ENCODE results near the gene TYROBP.

DNA sequence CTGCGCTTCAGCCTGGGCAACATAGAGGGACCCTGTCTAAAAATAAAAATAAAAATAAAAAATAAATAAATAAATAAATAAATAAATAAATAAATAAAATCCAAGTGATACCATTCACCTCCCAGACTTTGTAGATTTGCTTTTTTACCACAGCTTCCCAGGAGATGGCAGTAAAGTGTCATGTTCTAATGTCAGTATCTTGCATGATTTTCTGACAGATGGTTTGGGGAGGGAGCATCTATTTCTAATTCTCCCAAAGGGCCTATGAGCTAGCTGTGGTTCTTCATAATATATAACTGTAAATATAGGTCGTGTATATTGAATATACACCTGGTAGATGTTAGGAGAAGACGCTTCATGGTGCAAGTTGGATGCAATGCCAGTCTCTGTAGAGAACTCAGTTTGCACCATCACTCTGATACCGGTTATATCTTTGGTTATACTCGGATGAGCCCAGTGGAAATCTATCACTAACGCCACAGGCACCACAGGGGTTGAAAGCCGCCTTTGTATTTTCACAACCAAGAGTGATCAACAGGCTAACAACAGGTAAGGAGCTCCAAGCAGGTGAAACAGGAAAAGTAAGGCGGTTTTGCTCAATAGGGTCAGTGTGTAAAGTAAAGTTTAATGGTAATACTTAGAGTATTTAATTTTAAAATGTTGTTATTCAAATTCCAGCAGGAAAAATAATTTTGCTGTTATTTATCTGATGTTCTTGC lies 25.8 kb downstream of the TYROBP start:
- TF ChIP-seq, protein P1, sequence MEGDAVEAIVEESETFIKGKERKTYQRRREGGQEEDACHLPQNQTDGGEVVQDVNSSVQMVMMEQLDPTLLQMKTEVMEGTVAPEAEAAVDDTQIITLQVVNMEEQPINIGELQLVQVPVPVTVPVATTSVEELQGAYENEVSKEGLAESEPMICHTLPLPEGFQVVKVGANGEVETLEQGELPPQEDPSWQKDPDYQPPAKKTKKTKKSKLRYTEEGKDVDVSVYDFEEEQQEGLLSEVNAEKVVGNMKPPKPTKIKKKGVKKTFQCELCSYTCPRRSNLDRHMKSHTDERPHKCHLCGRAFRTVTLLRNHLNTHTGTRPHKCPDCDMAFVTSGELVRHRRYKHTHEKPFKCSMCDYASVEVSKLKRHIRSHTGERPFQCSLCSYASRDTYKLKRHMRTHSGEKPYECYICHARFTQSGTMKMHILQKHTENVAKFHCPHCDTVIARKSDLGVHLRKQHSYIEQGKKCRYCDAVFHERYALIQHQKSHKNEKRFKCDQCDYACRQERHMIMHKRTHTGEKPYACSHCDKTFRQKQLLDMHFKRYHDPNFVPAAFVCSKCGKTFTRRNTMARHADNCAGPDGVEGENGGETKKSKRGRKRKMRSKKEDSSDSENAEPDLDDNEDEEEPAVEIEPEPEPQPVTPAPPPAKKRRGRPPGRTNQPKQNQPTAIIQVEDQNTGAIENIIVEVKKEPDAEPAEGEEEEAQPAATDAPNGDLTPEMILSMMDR (IDR thresholded peaks at IDR 0.05; ENCODE audit: borderline replicate concordance, extremely low read depth, low read length, poor library complexity, severe bottlenecking), result peak; percentile 70
- TF ChIP-seq EZH2 (IDR thresholded peaks at IDR 0.05; ENCODE audit: borderline replicate concordance, low read depth, low read length, severe bottlenecking), result no peak
